Hypothalamus (tissue), 51 donors: ENCODE measurements around the gene GPR6.

Experiments used
- DNase-seq, 51 donors: peaks; one replicate each; lab custom pipeline; 2025; lab: John Stamatoyannopoulos, UW

GPR6 gene

GRCh38 chr6:109998159-109998785 lies 20.2 kb downstream of the GPR6 start:
- no peak for DNase-seq

GRCh38 chr6:109999740-110000139 lies 21.6 kb downstream of the GPR6 start:
- DNase-seq: no peak

- DNase-seq: peak in 1 of 51 donors; percentile 17
These were observed 24.6 kb downstream of the GPR6 start for GRCh38 chr6:110002676-110003075.

GRCh38 chr6:110013386-110013785 lies 35.3 kb downstream of the GPR6 start:
- no peak for DNase-seq

- DNase-seq: no peak
These were observed 37.1 kb downstream of the GPR6 start for GRCh38 chr6:110015206-110015605.

GRCh38 chr6:110017306-110017705 lies 39.2 kb downstream of the GPR6 start:
- no peak for DNase-seq

- DNase-seq: no peak
These were observed 39.8 kb downstream of the GPR6 start for GRCh38 chr6:110017946-110018345.

GRCh38 chr6:110018486-110018885 lies 40.4 kb downstream of the GPR6 start:
- DNase-seq: no peak

GRCh38 chr6:110020888-110021287 lies 42.8 kb downstream of the GPR6 start:
- DNase-seq: no peak

- no peak for DNase-seq
These were observed 51.0 kb downstream of the GPR6 start for GRCh38 chr6:110029144-110029543.
